HEK293T (cell line): ENCODE results near the gene PCDH9.

Source experiments
- FOXM1 ChIP-seq: fragments of 450-650 bp; IDR thresholded peaks from 2 replicates; pipeline ENCODE4 v1.6.1; 2017; ENCODE audit warnings: mild to moderate bottlenecking, borderline replicate concordance
- SUZ12 ChIP-seq: fragments of 450-650 bp; IDR thresholded peaks from 2 replicates; pipeline ENCODE4 v1.6.1; 2016; ENCODE audit warnings: mild to moderate bottlenecking

- TF ChIP-seq SUZ12 (no peak), FOXM1 (no peak)
These were observed 716.4 kb downstream of the PCDH9 start for GRCh38 chr13:66513728-66514127.
